Activated naive CD4-positive, alpha-beta T cell treated with Interleukin-2 at 50 U/mL for 16 hours (primary cell): ENCODE data around the gene CBL.
A peak's percentile ranks its signal among the peaks of the same experiment; 100 is the strongest.

Experiments
- DNase-seq: peaks from one replicate; pipeline ENCODE4 v3.0.0-alpha.2; 2020

Gene CBL

GRCh38 chr11:119335091-119335654, 129.0 kb downstream of the CBL start:
- DNase-seq = no peak

- no peak for DNase-seq
Measured at GRCh38 chr11:119335655-119336543, 129.8 kb downstream of the CBL start.

GRCh38 chr11:119336744-119337469, 130.8 kb downstream of the CBL start:
- DNase-seq = no peak

- DNase-seq = no peak
Measured at GRCh38 chr11:119337581-119338317, 131.6 kb downstream of the CBL start.

GRCh38 chr11:119338318-119338890, 132.3 kb downstream of the CBL start:
- DNase-seq = peak; percentile 72

GRCh38 chr11:119338965-119339588, 132.9 kb downstream of the CBL start:
- no peak for DNase-seq

- peak; percentile 36 for DNase-seq
Measured at GRCh38 chr11:119339589-119340334, 133.6 kb downstream of the CBL start.

GRCh38 chr11:119340335-119341221, 134.4 kb downstream of the CBL start, which contains the start of gene C1QTNF5:
Gene C1QTNF5, minus strand, starts transcription at chr11:119340883. Its CDS starts 486 bp downstream, at chr11:119340397.
- no peak for DNase-seq

GRCh38 chr11:119341222-119342022, 135.3 kb downstream of the CBL start:
- DNase-seq = no peak

- no peak for DNase-seq
Measured at GRCh38 chr11:119342023-119342300, 135.8 kb downstream of the CBL start.

GRCh38 chr11:119342362-119343130, 136.4 kb downstream of the CBL start:
- no peak for DNase-seq

- no peak for DNase-seq
Measured at GRCh38 chr11:119343726-119344125, 137.6 kb downstream of the CBL start.

GRCh38 chr11:119344291-119345010, 138.3 kb downstream of the CBL start:
- DNase-seq = no peak

- DNase-seq = no peak
Measured at GRCh38 chr11:119345685-119346084, 139.5 kb downstream of the CBL start.

GRCh38 chr11:119346605-119347004, 140.5 kb downstream of the CBL start, which contains the start of gene MFRP:
Gene MFRP, minus strand, starts transcription at chr11:119346705. Its CDS starts 192 bp downstream, at chr11:119346513.
- no peak for DNase-seq

GRCh38 chr11:119347242-119347641, 141.1 kb downstream of the CBL start:
- no peak for DNase-seq

- no peak for DNase-seq
Measured at GRCh38 chr11:119347940-119348605, 141.9 kb downstream of the CBL start.
